Measurements from ENCODE around the gene DACH1.

GRCh38 chr13:71699342-71699741 lies 167.7 kb downstream of the DACH1 start:
- TF ChIP-seq EP300 (IDR thresholded peaks at IDR 0.05; ENCODE audit: low read length) (no peak), REST (IDR thresholded peaks at IDR 0.05; ENCODE audit: borderline replicate concordance) (no peak), REST (CRISPR knock-in tag; IDR thresholded peaks at IDR 0.05; ENCODE audit: low read depth) (no peak)

Data from K562 (cell line).